H1 (cell line): ENCODE results near the gene TEX54. TPM values are rescaled to one million over a fixed set of nuclear protein-coding genes. Genes with fewer than 3 reads are reported as not detected.

Source experiments
- CTCF ChIA-PET: fragments of 300-600 bp; sonication (Branson Sonifier 250); formaldehyde crosslinking; loops from one replicate; lab custom pipeline; 2021; ENCODE audit not compliant: partially characterized antibody; lab: Charles Lee
- POLR2A ChIA-PET: fragments of 300-600 bp; sonication (Branson Sonifier 250); formaldehyde crosslinking; loops from one replicate; lab custom pipeline; 2021; ENCODE audit warnings: inconsistent platforms; ENCODE audit not compliant: partially characterized antibody; lab: Charles Lee
- DNase-seq, 2 experiments: peaks; one replicate each; pipeline versions ENCODE4 v3.0.0 to v3.0.0-alpha.2; 2010 to 2022; ENCODE audit warnings: low spot score in 2 of 2, low read depth in 1 of 2, mixed read lengths in 1 of 2
- FAIRE-seq: peaks from 2 replicates; lab custom pipeline; 2011; peaks lifted over from hg19 to GRCh38; lab: Jason Lieb, UNC
- H2AFZ ChIP-seq: 2 replicates; pipeline ENCODE4 v1.8.1; 2012; ENCODE audit warnings: low read length, inconsistent platforms
- H2AK5ac ChIP-seq: 2 replicates; pipeline ENCODE4 v1.6.1; 2013; ENCODE audit warnings: low read depth, low read length
- H2BK120ac ChIP-seq: replicated peaks from 2 replicates; pipeline ENCODE3; 2013; ENCODE audit warnings: low read depth, low read length, inconsistent platforms
- H2BK12ac ChIP-seq: 2 replicates; pipeline ENCODE4 v1.6.1; 2013; ENCODE audit warnings: low read depth, low read length
- H2BK15ac ChIP-seq: 2 replicates; pipeline ENCODE4 v1.6.1; 2013; ENCODE audit warnings: low read length
- H2BK20ac ChIP-seq: 2 replicates; pipeline ENCODE4 v1.6.1; 2013; ENCODE audit warnings: low read length
- H2BK5ac ChIP-seq: 2 replicates; pipeline ENCODE4 v1.6.1; 2013; ENCODE audit warnings: low read depth, low read length
- H3K14ac ChIP-seq: 2 replicates; pipeline ENCODE4 v1.6.1; 2013; ENCODE audit warnings: inconsistent platforms; ENCODE audit not compliant: insufficient read length
- H3K18ac ChIP-seq: 2 replicates; pipeline ENCODE4 v1.6.1; 2013; ENCODE audit warnings: low read length; ENCODE audit errors: extremely low read depth
- H3K23ac ChIP-seq: 2 replicates; pipeline ENCODE4 v1.6.1; 2013; ENCODE audit warnings: inconsistent platforms; ENCODE audit not compliant: insufficient read length
- H3K23me2 ChIP-seq: 2 replicates; pipeline ENCODE4 v1.6.1; 2013; ENCODE audit warnings: low read depth, low read length
- H3K27ac ChIP-seq: 2 replicates; pipeline ENCODE4 v1.6.1; 2011; ENCODE audit warnings: low read depth, low read length, inconsistent platforms
- H3K27me3 ChIP-seq, 4 experiments: replicated peaks in 1 of 4; 1 replicate in 1 of 4; 2 replicates in 3 of 4; pipeline versions ENCODE4 v1.6.1 to v1.8.1; 2011 to 2013; ENCODE audit warnings: low read length in 3 of 4, mild to moderate bottlenecking in 3 of 4, inconsistent platforms in 2 of 4, mixed read lengths in 2 of 4, moderate library complexity in 1 of 4; ENCODE audit not compliant: control insufficient read depth in 3 of 4, insufficient read depth in 3 of 4; ENCODE audit errors: extremely low read depth in 1 of 4
- H3K36me3 ChIP-seq, 4 experiments: 2 replicates each; pipeline versions ENCODE4 v1.6.1 to v1.8.1; 2011 to 2013; ENCODE audit warnings: mild to moderate bottlenecking in 4 of 4, low read length in 3 of 4, moderate library complexity in 2 of 4, control low read depth in 1 of 4, inconsistent platforms in 1 of 4; ENCODE audit not compliant: insufficient read depth in 4 of 4, control insufficient read depth in 2 of 4
- H3K4ac ChIP-seq: replicated peaks from 2 replicates; pipeline ENCODE3; 2013; ENCODE audit warnings: low read length, low read depth, mixed read lengths, inconsistent platforms; ENCODE audit not compliant: insufficient read length
- H3K4me1 ChIP-seq, 4 experiments: replicated peaks in 1 of 4; 1 replicate in 1 of 4; 2 replicates in 3 of 4; pipeline versions ENCODE4 v1.6.1 to v1.8.1; 2011 to 2013; ENCODE audit warnings: low read length in 3 of 4, inconsistent platforms in 2 of 4, mixed read lengths in 1 of 4; ENCODE audit not compliant: insufficient read depth in 4 of 4, control insufficient read depth in 3 of 4
- H3K4me2 ChIP-seq, 2 experiments: 2 replicates each; pipeline versions ENCODE4 v1.6.1 to v1.8.1; 2011 to 2013; ENCODE audit warnings: low read depth in 2 of 2, low read length in 2 of 2, control low read depth in 1 of 2, inconsistent platforms in 1 of 2, mild to moderate bottlenecking in 1 of 2; ENCODE audit not compliant: insufficient read depth in 1 of 2
- H3K4me3 ChIP-seq, 4 experiments: fragments of 200-600, 300-600 bp in 1 of 4; sonication (generic), shearing (Covaris generic), sonication (Bioruptor Twin) in 1 of 4; 2 replicates each; pipeline versions ENCODE4 v1.5.1 to v1.8.1; 2011 to 2016; ENCODE audit warnings: low read length in 4 of 4, low read depth in 3 of 4, control low read depth in 2 of 4, inconsistent platforms in 2 of 4, mild to moderate bottlenecking in 2 of 4, mixed read lengths in 1 of 4, moderate library complexity in 1 of 4; ENCODE audit not compliant: insufficient read depth in 2 of 4; ENCODE audit errors: extremely low read depth in 1 of 4
- H3K56ac ChIP-seq: replicated peaks from 2 replicates; pipeline ENCODE3; 2013; ENCODE audit warnings: low read depth, mild to moderate bottlenecking, mixed read lengths, low read length, inconsistent platforms; ENCODE audit not compliant: insufficient read length
- H3K79me1 ChIP-seq: 2 replicates; pipeline ENCODE4 v1.6.1; 2013; ENCODE audit warnings: low read depth, low read length, control low read depth
- H3K79me2 ChIP-seq, 2 experiments: 2 replicates each; pipeline versions ENCODE4 v1.6.1 to v1.8.1; 2012 to 2013; ENCODE audit warnings: low read length in 2 of 2, mild to moderate bottlenecking in 2 of 2, inconsistent platforms in 1 of 2; ENCODE audit not compliant: insufficient read depth in 2 of 2, control insufficient read depth in 1 of 2
- H3K9ac ChIP-seq, 4 experiments: replicated peaks in 1 of 4; 1 replicate in 1 of 4; 2 replicates in 3 of 4; pipeline versions ENCODE4 v1.6.1 to v1.8.1; 2011 to 2013; ENCODE audit warnings: low read depth in 3 of 4, low read length in 3 of 4, control low read depth in 2 of 4, mild to moderate bottlenecking in 2 of 4, moderate library complexity in 2 of 4, inconsistent platforms in 1 of 4; ENCODE audit errors: extremely low read depth in 1 of 4
- H3K9me3 ChIP-seq, 2 experiments: 2 replicates each; pipeline versions ENCODE4 v1.6.1 to v1.8.1; 2012 to 2013; ENCODE audit warnings: mild to moderate bottlenecking in 2 of 2, moderate library complexity in 2 of 2, control low read depth in 1 of 2, inconsistent platforms in 1 of 2, low read depth in 1 of 2, low read length in 1 of 2, mixed read lengths in 1 of 2; ENCODE audit not compliant: insufficient read depth in 2 of 2
- H4K20me1 ChIP-seq, 2 experiments: replicated peaks in 1 of 2; 2 replicates each; pipeline versions ENCODE3 to v1.8.1; 2011 to 2013; ENCODE audit warnings: inconsistent platforms in 2 of 2, low read length in 2 of 2, mild to moderate bottlenecking in 1 of 2; ENCODE audit not compliant: insufficient read depth in 2 of 2, control insufficient read depth in 1 of 2
- H4K5ac ChIP-seq: 2 replicates; pipeline ENCODE4 v1.6.1; 2013; ENCODE audit warnings: low read length, low read depth, mixed read lengths, inconsistent platforms; ENCODE audit not compliant: insufficient read length
- H4K8ac ChIP-seq: 2 replicates; pipeline ENCODE4 v1.8.0; 2013; ENCODE audit warnings: mild to moderate bottlenecking, moderate library complexity, low read length, inconsistent platforms; ENCODE audit not compliant: insufficient read depth; ENCODE audit errors: extremely low read depth
- H4K91ac ChIP-seq: replicated peaks from 2 replicates; pipeline ENCODE3; 2013; ENCODE audit warnings: low read length, mixed read lengths, inconsistent platforms; ENCODE audit not compliant: insufficient read length
- CHD2 ChIP-seq: IDR thresholded peaks from 2 replicates; pipeline ENCODE4 v1.6.1; 2012; ENCODE audit warnings: low read length, improper control_type of control experiment
- RXRA ChIP-seq: IDR thresholded peaks from 2 replicates; pipeline ENCODE4 v1.6.1; 2011; ENCODE audit warnings: low read depth, mild to moderate bottlenecking, low read length, moderate library complexity; ENCODE audit not compliant: insufficient read depth
- WGBS, 2 experiments: shearing (Covaris generic) in 1 of 2; methylation state at CpG; one replicate each; pipeline versions ENCODE4 v1.1.6 to v1.1.7; 2013 to 2015; ENCODE audit warnings: low lambda C conversion rate in 2 of 2, mixed read lengths in 2 of 2, inconsistent platforms in 1 of 2, low coverage in 1 of 2, missing lambda C conversion rate in 1 of 2; ENCODE audit not compliant: insufficient replicate concordance in 2 of 2, insufficient coverage in 1 of 2, insufficient read length in 1 of 2; ENCODE audit errors: extremely low coverage in 1 of 2, missing lambda C conversion rate in 1 of 2; 5-methylcytosine and 5-hydroxymethylcytosine counted together
- polyA plus RNA-seq, 7 experiments: library from polyadenylated mRNA; depleted of rRNA in 3 of 7; stranded (reverse) in 5 of 7; unstranded in 2 of 7; fragments of >200 nt in 5 of 7; fragments of 200-250 nt in 2 of 7; gene quantifications; 1 replicate in 5 of 7; 2 replicates in 1 of 7; 4 replicates in 1 of 7; pipeline versions ENCODE4 v1.2.1 to v1.2.3, GENCODE V29; 2011 to 2013; ENCODE audit warnings: missing spikeins in 2 of 7, mixed read lengths in 2 of 7
- total RNA-seq: library from RNA; stranded (reverse); fragmentation: NEBNext Ultra II Directional; extraction: Animal tissue kit (Norgen Biotek cat#: 25700); gene quantifications from 2 replicates; pipeline ENCODE4 v1.2.1, GENCODE V29; 2021
- TF ChIP-seq, protein P1 (sequence below): IDR thresholded peaks from 2 replicates; pipeline ENCODE4 v1.6.1; 2012; ENCODE audit warnings: low read length, inconsistent platforms

TEX54 gene
- total and polyA plus RNA-seq, 2 of the 8 experiments (the other 6 are each of a cell fraction or from before 2014, with no cell fraction given) = 1.2 TPM; not detected in 1

DNA sequence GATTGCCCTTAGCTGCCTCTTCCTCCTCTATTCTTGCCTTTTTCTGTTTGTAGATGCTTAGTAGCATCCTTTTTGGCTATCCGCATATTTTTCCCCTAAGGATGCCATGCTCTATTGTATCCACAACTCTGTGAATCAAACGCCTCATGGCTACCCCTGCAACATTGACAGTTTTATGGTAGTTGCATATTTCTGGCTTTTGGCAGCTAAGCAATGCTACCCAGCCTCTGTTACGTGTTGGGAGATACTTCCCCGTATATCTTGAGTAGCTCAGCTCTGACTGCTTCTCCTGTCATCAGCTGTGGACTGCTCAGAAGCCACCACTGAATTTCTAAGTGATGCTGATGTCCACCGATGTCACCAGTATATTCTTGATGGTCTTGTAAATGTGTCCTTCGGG lies 33.0 kb upstream of the TEX54 start:
- Histone ChIP-seq H2AK5ac (no peak overlapping the region), H3K56ac (no peak overlapping the region), H3K79me2 (peaks cover 37 to 97% of the 10 kb centered on the region in 2 experiments), H3K18ac (no peak overlapping the region), H3K14ac (no peak overlapping the region), H3K27ac (no peak overlapping the region), H2AFZ (no peak overlapping the region), H2BK15ac (no peak overlapping the region), H3K4me2 (no peak overlapping the region), H3K9ac (no peak overlapping the region), H3K23me2 (no peaks in the 10 kb centered on the region), H3K4me1 (peaks cover 0 to 10% (median 3%) of the 10 kb centered on the region in 4 experiments; a peak in 4 of 7 replicates), H3K4ac (no peak overlapping the region), H3K27me3 (no peaks in the 10 kb centered on the region), H2BK20ac (no peak overlapping the region), H3K23ac (no peak overlapping the region), H4K8ac (no peak overlapping the region), H4K5ac (no peak overlapping the region), H2BK120ac (no peak overlapping the region), H2BK12ac (no peak overlapping the region), H3K9me3 (no peaks in the 10 kb centered on the region), H3K36me3 (peaks cover 3 to 54% (median 16%) of the 10 kb centered on the region in 4 experiments; a peak in 7 of 8 replicates), H3K79me1 (peaks cover 6% of the 10 kb centered on the region), H4K91ac (no peak overlapping the region), H2BK5ac (no peak overlapping the region), H3K4me3 (no peak overlapping the region), H4K20me1 (peaks cover 24 to 26% of the 10 kb centered on the region in 2 experiments)
- TF ChIP-seq RXRA (no peak), CHD2 (no peak)
- TF ChIP-seq, protein P1, sequence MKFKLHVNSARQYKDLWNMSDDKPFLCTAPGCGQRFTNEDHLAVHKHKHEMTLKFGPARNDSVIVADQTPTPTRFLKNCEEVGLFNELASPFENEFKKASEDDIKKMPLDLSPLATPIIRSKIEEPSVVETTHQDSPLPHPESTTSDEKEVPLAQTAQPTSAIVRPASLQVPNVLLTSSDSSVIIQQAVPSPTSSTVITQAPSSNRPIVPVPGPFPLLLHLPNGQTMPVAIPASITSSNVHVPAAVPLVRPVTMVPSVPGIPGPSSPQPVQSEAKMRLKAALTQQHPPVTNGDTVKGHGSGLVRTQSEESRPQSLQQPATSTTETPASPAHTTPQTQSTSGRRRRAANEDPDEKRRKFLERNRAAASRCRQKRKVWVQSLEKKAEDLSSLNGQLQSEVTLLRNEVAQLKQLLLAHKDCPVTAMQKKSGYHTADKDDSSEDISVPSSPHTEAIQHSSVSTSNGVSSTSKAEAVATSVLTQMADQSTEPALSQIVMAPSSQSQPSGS = no peak
- FAIRE-seq (no peak), DNase-seq (no peak)
- ChIA-PET POLR2A (interaction anchor here (0.8 to 52.7 kb wide), 7 partner anchors 17 to 94 kb away, joined by 3 to 2104 read pairs (median 11); partner anchors contain the start of genes CHRM1, SLC3A2, TAF6L and TEX54), CTCF (interaction anchor here (1.0 to 1.6 kb wide), 4 partner anchors 8 to 78 kb away, joined by 3 to 7 read pairs (median 4); partner anchors contain the start of gene TMEM179B)
- 96% methylated on average over 6 of the region's 6 CpGs; no CpG with 5 or more reads in 1 of the 2 experiments for WGBS, 2 experiments
